ENCODE data around the gene TLR10.
"Not testable (repeated sequence)": the region's sequence is repeated elsewhere in the genome, so short reads cannot be mapped to it uniquely, and the experiment has no call there.

The TLR10 gene

GRCh38 chr4:38782452-38783108 lies at the start of gene TLR10:
Gene TLR10, minus strand, starts transcription at chr4:38782990. Its CDS starts 7,400 bp downstream, at chr4:38775590.
- peak; percentile 44 for DNase-seq (ENCODE audit: low spot score)

GRCh38 chr4:38832206-38832605 lies 49.4 kb upstream of the TLR10 start:
- no peak for DNase-seq (ENCODE audit: low spot score)

- no peak for DNase-seq (ENCODE audit: low spot score)
Observed at GRCh38 chr4:38831653-38832052, 48.9 kb upstream of the TLR10 start.

- no peak for DNase-seq (ENCODE audit: low spot score)
Observed at GRCh38 chr4:38829237-38829636, 46.4 kb upstream of the TLR10 start.

- no peak for DNase-seq (ENCODE audit: low spot score)
Observed at GRCh38 chr4:38823766-38824165, 41.0 kb upstream of the TLR10 start.

GRCh38 chr4:38822748-38823303 lies 40.0 kb upstream of the TLR10 start:
- no peak for DNase-seq (ENCODE audit: low spot score)

GRCh38 chr4:38821739-38822138 lies 38.9 kb upstream of the TLR10 start:
- no peak for DNase-seq (ENCODE audit: low spot score)

GRCh38 chr4:38820329-38821061 lies 37.7 kb upstream of the TLR10 start:
- no peak for DNase-seq (ENCODE audit: low spot score)

- no peak for DNase-seq (ENCODE audit: low spot score)
Observed at GRCh38 chr4:38819569-38819968, 36.8 kb upstream of the TLR10 start.

- DNase-seq (ENCODE audit: low spot score): no peak
Observed at GRCh38 chr4:38818441-38818976, 35.7 kb upstream of the TLR10 start.

- DNase-seq (ENCODE audit: low spot score): no peak
Observed at GRCh38 chr4:38815885-38816782, 33.3 kb upstream of the TLR10 start.

GRCh38 chr4:38814386-38814785 lies 31.6 kb upstream of the TLR10 start:
- DNase-seq (ENCODE audit: low spot score): no peak

- DNase-seq (ENCODE audit: low spot score): no peak
Observed at GRCh38 chr4:38811297-38811696, 28.5 kb upstream of the TLR10 start.

GRCh38 chr4:38807462-38807861 lies 24.7 kb upstream of the TLR10 start:
- not testable (repeated sequence) for DNase-seq (ENCODE audit: low spot score)

- DNase-seq (ENCODE audit: low spot score): not testable (repeated sequence)
Observed at GRCh38 chr4:38806251-38806650, 23.5 kb upstream of the TLR10 start.

- no peak for DNase-seq (ENCODE audit: low spot score)
Observed at GRCh38 chr4:38805530-38806145, 22.8 kb upstream of the TLR10 start.

- DNase-seq (ENCODE audit: low spot score): peak; percentile 36
Observed at GRCh38 chr4:38804654-38805295, 22.0 kb upstream of the TLR10 start, which contains the start of gene TLR1. Gene TLR1, minus strand, starts transcription at chr4:38804791. Its CDS starts 5,960 bp downstream, at chr4:38798831.

- no peak for DNase-seq (ENCODE audit: low spot score)
Observed at GRCh38 chr4:38803833-38804653, 21.3 kb upstream of the TLR10 start.

GRCh38 chr4:38802561-38803355 lies 20.0 kb upstream of the TLR10 start:
- DNase-seq (ENCODE audit: low spot score): no peak

Data from AG08396 (cell line).